Measurements from ENCODE around the gene FCHO1.

Gene FCHO1

GRCh38 chr19:17733127-17733526 is 18.1 kb upstream of the FCHO1 start:
- DNase-seq (ENCODE audit: low read depth) = no peak

- DNase-seq (ENCODE audit: low read depth) = no peak
Observed at GRCh38 chr19:17734146-17734545, 17.1 kb upstream of the FCHO1 start.

DNA sequence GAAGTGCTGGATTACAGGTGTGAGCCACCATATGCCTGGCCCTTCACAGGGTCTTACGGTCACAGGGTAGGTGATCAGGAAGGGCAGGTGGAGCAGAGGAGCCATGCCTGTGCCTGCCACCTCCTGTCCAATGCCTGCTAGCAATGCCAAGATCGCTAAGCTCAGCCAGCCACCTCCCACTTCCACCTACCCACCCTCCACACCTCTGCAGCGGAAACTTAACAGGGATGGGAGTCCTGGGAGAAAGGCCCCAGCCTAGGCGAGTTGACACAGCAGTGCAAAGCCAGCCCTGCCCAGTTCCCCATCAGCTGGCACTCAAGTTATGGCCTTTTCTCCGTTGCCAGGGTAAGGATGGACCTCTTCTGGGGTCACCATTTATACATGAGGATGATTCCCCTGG is 15.9 kb upstream of the FCHO1 start:
- DNase-seq (ENCODE audit: low read depth) = no peak

DNA sequence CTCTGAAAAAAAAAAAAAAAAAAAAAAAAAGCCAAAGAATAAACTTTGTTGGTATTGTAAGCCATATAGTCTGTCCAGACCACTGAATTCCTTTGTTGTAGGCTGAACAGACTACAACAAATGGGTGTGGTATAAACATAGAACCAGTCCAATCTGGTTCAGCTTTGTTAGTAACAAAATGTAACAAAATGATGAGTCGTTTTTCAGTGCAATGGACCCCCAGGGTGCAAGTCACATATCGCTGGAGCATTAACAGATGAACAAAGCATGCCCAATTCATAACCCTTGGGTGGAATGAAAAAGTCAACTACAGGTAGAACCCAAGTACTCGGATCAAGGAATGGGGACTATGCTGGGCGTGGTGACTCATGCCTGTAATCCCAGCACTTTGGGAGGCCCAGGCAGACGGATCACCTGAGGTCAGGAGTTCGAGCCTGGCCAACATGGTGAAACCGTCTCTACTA is 13.6 kb upstream of the FCHO1 start:
- no peak for DNase-seq (ENCODE audit: low read depth)

- DNase-seq (ENCODE audit: low read depth) = no peak
Observed at GRCh38 chr19:17739121-17739875, 12.0 kb upstream of the FCHO1 start.

DNA sequence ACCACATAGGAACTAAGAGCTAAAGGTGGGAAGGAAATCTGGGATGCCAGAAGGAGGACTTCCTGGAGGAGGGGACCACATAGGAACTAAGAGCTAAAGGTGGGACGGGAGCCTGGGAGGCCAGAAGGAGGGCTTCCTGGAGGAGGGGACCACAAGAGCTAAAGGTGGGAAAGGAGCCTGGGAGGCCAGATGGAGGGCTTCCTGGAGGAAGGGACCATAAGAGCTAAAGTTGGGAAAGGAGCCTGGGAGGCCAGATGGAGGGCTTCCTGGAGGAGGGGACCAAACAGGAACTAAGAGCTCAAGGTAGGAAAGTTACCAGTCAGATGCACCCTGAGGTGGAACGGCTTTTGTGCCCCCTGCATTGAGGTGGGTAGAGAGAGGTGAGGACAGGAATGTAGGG is 9.8 kb upstream of the FCHO1 start:
- no peak for DNase-seq (ENCODE audit: low read depth)

GRCh38 chr19:17743874-17744580 is 7.2 kb upstream of the FCHO1 start:
- no peak for DNase-seq (ENCODE audit: low read depth)

DNA sequence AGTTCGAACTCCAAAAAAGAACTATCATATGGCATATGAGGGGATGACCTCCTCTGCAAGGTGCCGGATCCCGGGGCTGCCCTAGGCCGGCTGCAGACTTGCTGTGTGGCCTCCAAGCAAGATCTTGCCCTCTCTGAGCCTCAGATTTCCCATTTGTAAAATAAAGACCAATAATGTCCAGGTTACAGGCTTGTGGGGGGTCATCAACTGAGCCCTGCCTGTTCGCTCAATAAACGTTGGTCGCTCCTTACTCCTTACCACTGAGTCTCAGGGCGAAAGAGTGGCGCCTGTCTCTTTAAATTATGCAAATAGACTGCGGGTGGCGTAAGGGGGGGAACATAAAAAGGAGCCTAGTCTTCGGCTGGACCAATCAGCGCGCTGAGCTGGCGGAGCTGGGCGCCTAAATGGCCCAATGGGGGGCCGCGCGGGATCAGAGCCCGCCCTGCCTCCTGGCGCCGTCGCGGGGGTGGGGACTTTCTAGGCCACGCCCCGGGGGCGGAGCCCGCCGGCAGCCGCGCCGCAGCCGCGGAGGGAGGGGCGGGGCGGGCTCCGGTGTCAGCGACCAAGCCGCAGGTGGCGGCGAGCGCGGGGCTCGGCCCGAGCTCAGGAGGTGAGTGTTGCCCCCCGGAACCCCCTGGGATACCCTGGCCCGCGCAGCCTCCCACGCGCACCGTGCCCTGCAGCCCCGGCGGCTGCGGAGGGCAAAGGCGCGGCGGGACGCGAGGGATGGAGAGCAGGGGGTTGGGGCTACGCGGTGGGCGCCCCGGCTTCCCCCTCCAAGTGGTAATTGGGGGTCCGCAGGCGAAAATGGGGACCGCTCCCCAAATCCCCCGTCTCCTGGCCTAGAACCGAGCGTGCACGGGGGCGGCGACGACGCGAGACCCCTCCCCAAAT is 3.8 kb upstream of the FCHO1 start:
- peak; percentile 90 for DNase-seq (ENCODE audit: low read depth)

GRCh38 chr19:17748884-17749638 is 2.2 kb upstream of the FCHO1 start:
- no peak for DNase-seq (ENCODE audit: low read depth)

DNA sequence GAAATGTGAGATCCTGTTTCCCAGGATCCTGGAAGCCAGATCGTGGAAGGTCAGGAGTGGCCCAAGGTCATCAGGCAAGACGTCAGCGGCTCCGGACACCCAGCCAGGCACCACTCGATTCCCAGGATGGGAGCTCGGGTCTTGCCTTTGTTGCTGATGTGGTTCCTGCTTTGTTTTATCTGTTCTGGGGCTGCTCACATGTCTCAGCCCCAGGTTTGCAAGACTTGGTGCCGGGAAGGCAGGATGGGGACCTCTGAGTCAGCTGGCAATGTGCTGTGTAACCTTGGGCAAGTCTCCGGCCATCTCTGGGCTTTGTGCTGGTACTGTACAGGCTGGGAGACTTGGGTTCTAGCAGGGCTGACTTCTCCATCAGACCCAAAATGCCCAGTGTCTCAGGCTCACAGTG is 1.4 kb upstream of the FCHO1 start:
- no peak for DNase-seq (ENCODE audit: low read depth)

- no peak for DNase-seq (ENCODE audit: low read depth)
Observed at GRCh38 chr19:17751912-17752273, 616 bp downstream of the FCHO1 start.

DNA sequence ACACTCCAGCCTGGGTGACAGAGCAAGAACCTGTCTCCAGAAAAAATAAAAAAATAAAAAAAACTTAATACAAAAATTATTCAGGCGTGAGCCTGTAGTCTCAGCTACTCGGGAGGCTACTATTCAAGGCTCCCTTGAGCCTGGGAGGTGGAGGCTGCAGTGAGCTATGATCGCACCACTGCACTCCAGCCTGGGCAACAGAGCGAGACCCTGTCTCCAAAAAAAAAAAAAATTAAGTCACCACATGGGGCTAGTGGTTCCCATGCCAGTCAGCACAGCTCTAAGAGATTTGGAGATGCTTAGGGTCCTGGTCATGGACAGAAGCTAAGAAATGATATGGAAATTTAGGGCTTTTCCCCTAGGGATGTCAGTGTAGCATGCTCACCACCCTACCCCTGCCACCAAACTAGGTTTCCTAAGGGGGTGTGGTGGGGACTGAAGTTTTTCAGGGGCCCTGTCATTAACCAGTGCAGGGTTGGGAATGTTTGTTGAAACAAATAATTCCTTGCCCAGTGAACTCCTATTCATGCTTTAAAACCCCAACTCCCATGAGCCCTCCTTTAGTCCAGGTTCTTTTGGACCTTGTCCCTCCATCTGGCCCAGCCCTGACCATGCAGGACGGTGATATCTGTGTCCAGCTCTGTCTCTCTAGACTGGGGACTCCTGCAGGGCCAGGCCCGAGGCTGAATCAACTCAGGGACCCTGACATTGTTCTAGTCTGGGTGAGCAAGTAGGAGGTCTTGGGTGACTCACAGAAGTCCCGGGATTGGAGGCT is 1.8 kb downstream of the FCHO1 start:
- DNase-seq (ENCODE audit: low read depth) = no peak

GRCh38 chr19:17753976-17754375 is 2.7 kb downstream of the FCHO1 start:
- DNase-seq (ENCODE audit: low read depth) = no peak

DNA sequence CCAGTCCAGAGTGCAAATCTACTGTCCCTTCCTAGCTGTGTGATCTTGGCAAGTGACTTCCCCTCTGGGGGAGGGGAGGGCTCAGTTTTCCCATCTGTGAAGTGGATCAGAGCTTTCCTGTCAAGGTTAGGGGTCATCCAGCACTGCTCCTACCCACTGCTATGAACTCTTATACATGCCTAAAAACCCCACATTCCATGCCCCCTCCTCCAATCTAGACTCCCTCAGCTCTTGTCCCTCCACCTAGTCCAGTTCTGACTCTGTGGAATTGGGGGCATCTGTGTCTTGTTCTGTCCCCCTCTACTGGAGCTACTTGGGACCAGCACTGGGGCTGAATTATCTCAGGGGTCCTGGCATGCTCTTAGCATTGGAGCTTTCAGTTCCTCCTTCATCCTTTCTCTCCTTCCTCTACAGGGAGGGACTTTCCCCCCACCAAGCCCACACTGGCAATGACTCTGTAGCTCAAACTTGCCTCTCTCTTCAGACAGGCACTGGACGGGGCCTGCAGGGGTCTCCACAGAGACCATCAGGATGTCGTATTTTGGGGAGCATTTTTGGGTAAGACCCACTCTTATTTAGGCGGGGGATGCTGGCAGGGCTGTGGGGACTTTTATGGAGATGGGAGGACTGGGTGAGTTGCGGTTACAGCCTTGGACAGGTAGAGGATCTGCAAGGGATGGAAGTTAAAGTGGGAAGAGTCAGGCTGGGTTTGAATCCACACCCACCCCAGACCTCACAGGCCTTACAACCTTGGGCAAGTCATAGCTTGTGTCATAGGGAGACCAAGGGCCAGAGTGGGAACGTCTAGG is 3.6 kb downstream of the FCHO1 start:
- DNase-seq (ENCODE audit: low read depth) = no peak

DNA sequence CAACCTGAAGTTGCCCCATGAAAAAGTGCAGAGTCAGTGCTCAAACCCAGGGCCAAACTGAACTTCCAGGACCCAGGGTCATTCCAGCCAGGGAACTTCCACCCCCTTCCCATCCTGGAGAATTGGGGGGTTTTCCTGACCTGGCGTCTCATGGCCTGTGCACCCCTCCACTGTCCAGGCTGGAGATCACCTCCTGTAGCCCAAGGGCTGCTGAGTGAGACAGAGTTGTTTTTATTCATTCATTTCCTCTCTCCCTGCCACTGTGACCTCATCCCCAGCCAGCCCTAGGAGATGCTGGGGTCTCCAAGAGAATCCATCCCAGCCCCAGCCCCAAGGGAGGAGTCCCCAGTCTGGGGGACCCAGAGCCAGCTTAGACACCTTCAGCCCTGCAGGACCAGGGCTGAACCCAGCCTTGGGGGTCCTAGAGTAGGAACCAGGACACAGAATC is 4.2 kb downstream of the FCHO1 start:
- no peak for DNase-seq (ENCODE audit: low read depth)

DNA sequence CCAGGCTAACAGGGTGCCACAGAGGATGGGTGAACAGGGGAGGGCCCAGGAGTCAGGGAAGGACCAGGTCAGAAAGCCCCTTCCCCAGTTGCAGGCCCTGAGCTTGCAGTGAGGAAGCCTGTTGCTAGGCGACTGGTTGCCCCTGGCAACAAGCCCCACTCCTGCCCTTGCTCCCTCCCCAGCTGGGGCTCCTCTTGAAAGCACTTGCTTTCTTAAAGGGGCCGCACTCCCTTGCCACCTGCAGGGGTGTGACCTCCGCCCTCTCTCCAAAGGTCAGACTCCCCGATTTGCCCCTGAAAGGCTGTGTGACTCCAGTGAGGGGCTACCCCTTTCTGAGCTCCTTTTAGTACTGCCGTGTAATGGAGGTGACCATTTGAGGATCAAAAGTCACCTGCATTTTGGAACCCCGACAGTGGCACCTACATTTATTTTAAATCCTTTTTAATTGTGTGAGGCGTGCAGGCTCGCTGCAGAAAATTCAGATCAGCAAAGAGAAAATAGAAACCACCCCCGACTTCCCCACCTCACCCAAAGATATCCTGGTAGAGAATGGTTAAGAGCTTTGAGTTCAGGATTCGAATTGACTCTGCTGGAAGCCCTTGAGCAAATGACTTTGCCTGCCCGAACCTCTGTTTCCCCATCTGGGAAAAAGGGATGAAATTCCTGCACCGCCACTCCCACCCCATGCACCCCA is 4.8 kb downstream of the FCHO1 start:
- DNase-seq (ENCODE audit: low read depth) = no peak

- DNase-seq (ENCODE audit: low read depth) = no peak
Observed at GRCh38 chr19:17757125-17757524, 5.8 kb downstream of the FCHO1 start.

- DNase-seq (ENCODE audit: low read depth) = no peak
Observed at GRCh38 chr19:17758515-17758914, 7.2 kb downstream of the FCHO1 start.

GRCh38 chr19:17761148-17761547 is 9.9 kb downstream of the FCHO1 start:
- DNase-seq (ENCODE audit: low read depth) = no peak
